ENCODE data around the gene SLC22A12. TPM values are rescaled to one million over a fixed set of nuclear protein-coding genes. Genes with fewer than 3 reads are reported as not detected.

SLC22A12 gene
- total RNA-seq, 1 experiment from 2014 or later: not detected

- ATAC-seq (no peak), DNase-seq (no peak)
- no peaks in the 10 kb centered on the region for H3K4me1 ChIP-seq (ENCODE audit: insufficient read depth, low read length)
- no peaks in the 10 kb centered on the region for H3K9me2 ChIP-seq (replicated peaks; ENCODE audit: low read length)
- no peak overlapping the region for H2AFZ ChIP-seq (ENCODE audit: low read length)
- TF ChIP-seq EZH2 (IDR thresholded peaks at IDR 0.05; ENCODE audit: low read length, unreplicated experiment) (no peak), CTCF (conservative IDR thresholded peaks at IDR 0.05; ENCODE audit: low read depth, low read length) (no peak), EZH2phosphoT487 (IDR thresholded peaks at IDR 0.05; ENCODE audit: borderline replicate concordance, low read length) (no peak)
- no peak overlapping the region for H3K27ac ChIP-seq (ENCODE audit: low read length)
- ChIA-PET CTCF (no interaction called here), POLR2A (ENCODE audit: unreplicated experiment) (no interaction called here)
- no peaks in the 10 kb centered on the region for H4K20me1 ChIP-seq (ENCODE audit: low read length)
- H3K9me3 ChIP-seq (ENCODE audit: low read length): no peaks in the 10 kb centered on the region
- no TSS peak for BruUV-seq (replicated peaks)
- no peak overlapping the region for H3K4me2 ChIP-seq (ENCODE audit: low read length)
- no peak overlapping the region for H3K4me3 ChIP-seq (ENCODE audit: low read length)
- H3K36me3 ChIP-seq (ENCODE audit: low read depth, low read length): no peaks in the 10 kb centered on the region
- H3K9ac ChIP-seq (ENCODE audit: low read length): no peak overlapping the region
- H3K79me2 ChIP-seq (ENCODE audit: low read length): no peaks in the 10 kb centered on the region
- no peaks in the 10 kb centered on the region for H3F3A ChIP-seq (ENCODE audit: low read length, unreplicated experiment)
- H3K27me3 ChIP-seq (ENCODE audit: low read length): peaks cover 42% of the 10 kb centered on the region
- intact Hi-C loops (cut with micrococcal nuclease): no loop called here
These were observed 14.9 kb downstream of the SLC22A12 start for GRCh38 chr11:64605656-64606585.

GRCh38 chr11:64606796-64607380, 15.9 kb downstream of the SLC22A12 start:
- Histone ChIP-seq H3K4me1 (ENCODE audit: insufficient read depth, low read length) (no peaks in the 10 kb centered on the region), H3K9me3 (ENCODE audit: low read length) (no peaks in the 10 kb centered on the region), H3K4me2 (ENCODE audit: low read length) (no peak overlapping the region), H3K36me3 (ENCODE audit: low read depth, low read length) (no peaks in the 10 kb centered on the region), H3K27me3 (ENCODE audit: low read length) (peaks cover 42% of the 10 kb centered on the region), H3F3A (ENCODE audit: low read length, unreplicated experiment) (no peaks in the 10 kb centered on the region), H2AFZ (ENCODE audit: low read length) (no peak overlapping the region), H4K20me1 (ENCODE audit: low read length) (no peaks in the 10 kb centered on the region), H3K79me2 (ENCODE audit: low read length) (no peaks in the 10 kb centered on the region), H3K9ac (ENCODE audit: low read length) (no peak overlapping the region), H3K27ac (ENCODE audit: low read length) (no peak overlapping the region), H3K4me3 (ENCODE audit: low read length) (no peak overlapping the region), H3K9me2 (replicated peaks; ENCODE audit: low read length) (no peaks in the 10 kb centered on the region)
- ChIA-PET CTCF (no interaction called here), POLR2A (ENCODE audit: unreplicated experiment) (no interaction called here)
- no peak for DNase-seq
- intact Hi-C loops (cut with micrococcal nuclease): no loop called here
- ATAC-seq: no peak
- no peak for TF ChIP-seq EZH2phosphoT487 (IDR thresholded peaks at IDR 0.05; ENCODE audit: borderline replicate concordance, low read length)
- no peak for TF ChIP-seq CTCF (conservative IDR thresholded peaks at IDR 0.05; ENCODE audit: low read depth, low read length)
- TF ChIP-seq EZH2 (IDR thresholded peaks at IDR 0.05; ENCODE audit: low read length, unreplicated experiment): no peak
- no TSS peak for BruUV-seq (replicated peaks)
